ENCODE measurements around the gene PATL2. TPM values are rescaled to one million over a fixed set of nuclear protein-coding genes. Genes with fewer than 3 reads are reported as not detected.
A peak's percentile ranks its signal among the peaks of the same experiment; 100 is the strongest.
"Not testable (repeated sequence)": the region's sequence is repeated elsewhere in the genome, so short reads cannot be mapped to it uniquely, and the experiment has no call there.

PATL2 gene
- total RNA-seq, 6 experiments from 2014 or later = 0.28 to 1.9 (median 0.71) TPM

GRCh38 chr15:44726136-44726535 is 15.0 kb upstream of the PATL2 start:
- no peaks in the 10 kb centered on the region for H3K36me3 ChIP-seq
- H3K4me3 ChIP-seq = peak overlapping the region in 1 of 3 donors; percentile 20
- intact Hi-C loops (cut with DNase I) = no loop called here
- TF ChIP-seq CTCF (IDR thresholded peaks at IDR 0.05) = no peak
- TF ChIP-seq POLR2A (IDR thresholded peaks at IDR 0.05) = no peak
- ATAC-seq = no peak
- H3K27me3 ChIP-seq = no peaks in the 10 kb centered on the region
- 31% methylated on average over 7 of the region's 7 CpGs for WGBS (ENCODE audit: insufficient coverage, low coverage, low lambda C conversion rate, missing lambda C conversion rate)
- peak overlapping the region in 2 of 3 donors; percentile 75 to 98 for H3K27ac ChIP-seq
- H3K9me3 ChIP-seq = no peaks in the 10 kb centered on the region
- H3K4me1 ChIP-seq = peaks cover 0 to 15% (median 6%) of the 10 kb centered on the region in 4 donors
- no peak for DNase-seq

- DNase-seq (no peak), ATAC-seq (no peak)
- TF ChIP-seq POLR2A (IDR thresholded peaks at IDR 0.05) (no peak), CTCF (IDR thresholded peaks at IDR 0.05) (no peak)
- peaks cover 8 to 18% (median 14%) of the 10 kb centered on the region in 4 donors for H3K36me3 ChIP-seq
- no peaks in the 10 kb centered on the region for H3K9me3 ChIP-seq
- H3K4me3 ChIP-seq = no peak overlapping the region
- H3K27ac ChIP-seq = no peak overlapping the region
- H3K4me1 ChIP-seq = peaks cover 0 to 13% (median 0%) of the 10 kb centered on the region in 4 donors
- intact Hi-C loops (cut with DNase I) = no loop called here
- WGBS (ENCODE audit: insufficient coverage, low coverage, low lambda C conversion rate, missing lambda C conversion rate) = 79% methylated on average over 2 of the region's 2 CpGs
- no peaks in the 10 kb centered on the region for H3K27me3 ChIP-seq
Measured at GRCh38 chr15:44722011-44722410, 10.9 kb upstream of the PATL2 start.

GRCh38 chr15:44720460-44721176 is 9.5 kb upstream of the PATL2 start:
- peaks cover 14 to 32% (median 27%) of the 10 kb centered on the region in 4 donors for H3K36me3 ChIP-seq
- peaks cover 0 to 13% (median 0%) of the 10 kb centered on the region in 4 donors for H3K4me1 ChIP-seq
- DNase-seq = no peak
- no peak overlapping the region for H3K27ac ChIP-seq
- intact Hi-C loops (cut with DNase I) = no loop called here
- H3K9me3 ChIP-seq = no peaks in the 10 kb centered on the region
- H3K4me3 ChIP-seq = no peak overlapping the region
- no peak for TF ChIP-seq CTCF (IDR thresholded peaks at IDR 0.05)
- no peak for TF ChIP-seq POLR2A (IDR thresholded peaks at IDR 0.05)
- 55% methylated on average over 2 of the region's 4 CpGs for WGBS (ENCODE audit: insufficient coverage, low coverage, low lambda C conversion rate, missing lambda C conversion rate)
- H3K27me3 ChIP-seq = no peaks in the 10 kb centered on the region
- peak in 2 of 4 donors; percentile 7 to 24 for ATAC-seq

- H3K27me3 ChIP-seq; DNase-seq; intact Hi-C loops (cut with DNase I); H3K9me3 ChIP-seq; ATAC-seq; H3K4me3 ChIP-seq: not testable (repeated sequence)
- 83% methylated on average over 7 of the region's 8 CpGs for WGBS (ENCODE audit: insufficient coverage, low coverage, low lambda C conversion rate, missing lambda C conversion rate)
- Histone ChIP-seq H3K36me3 (peaks cover 19 to 38% (median 32%) of the 10 kb centered on the region in 4 donors), H3K4me1 (peaks cover 0 to 13% (median 0%) of the 10 kb centered on the region in 4 donors), H3K27ac (peak overlapping the region in 1 of 3 donors; percentile 25)
Measured at GRCh38 chr15:44720000-44720435, 8.9 kb upstream of the PATL2 start.

- WGBS (ENCODE audit: insufficient coverage, low coverage, low lambda C conversion rate, missing lambda C conversion rate) = 40% methylated on average over 4 of the region's 4 CpGs
- intact Hi-C loops (cut with DNase I) = no loop called here
- no peak overlapping the region for H3K4me3 ChIP-seq
- peaks cover 0 to 14% (median 0%) of the 10 kb centered on the region in 4 donors for H3K4me1 ChIP-seq
- no peak for TF ChIP-seq CTCF (IDR thresholded peaks at IDR 0.05)
- no peak for TF ChIP-seq POLR2A (IDR thresholded peaks at IDR 0.05)
- ATAC-seq (peak; percentile 42 to 62 (median 54)), DNase-seq (no peak)
- H3K9me3 ChIP-seq = no peaks in the 10 kb centered on the region
- H3K27me3 ChIP-seq = no peaks in the 10 kb centered on the region
- peaks cover 19 to 39% (median 33%) of the 10 kb centered on the region in 4 donors for H3K36me3 ChIP-seq
- H3K27ac ChIP-seq = peak overlapping the region in 1 of 3 donors; percentile 25
Measured at GRCh38 chr15:44719293-44719999, 8.3 kb upstream of the PATL2 start.

Measured in right lobe of liver (tissue), 6 donors.